ENCODE data around the gene SCN9A. TPM values are rescaled to one million over a fixed set of nuclear protein-coding genes. Genes with fewer than 3 reads are reported as not detected.

Gene SCN9A
- total RNA-seq, 4 donors from 2014 or later = 3.1 to 7.7 (median 6.2) TPM

DNA sequence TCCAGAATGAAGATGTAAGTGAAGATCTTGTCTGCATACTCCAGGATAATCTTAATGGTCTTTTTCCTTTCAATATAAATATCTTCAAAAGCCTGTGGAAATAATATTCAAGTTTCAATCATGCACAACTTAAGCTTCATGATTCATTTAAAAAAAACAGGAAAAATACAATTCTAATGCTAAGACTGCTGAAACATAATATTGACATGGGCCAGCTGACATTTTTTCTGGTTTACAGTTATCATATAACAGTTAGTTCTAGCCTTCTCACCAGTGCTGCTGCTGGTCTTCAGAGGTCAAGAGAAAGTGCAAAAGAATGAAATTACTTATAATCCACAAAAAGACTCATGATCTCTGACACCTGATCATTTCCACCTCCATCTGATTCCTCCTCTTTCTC lies 137.6 kb downstream of the SCN9A start:
- Histone ChIP-seq H3K9me3 (no peaks in the 10 kb centered on the region), H3K4me3 (no peak overlapping the region), H3K27ac (no peak overlapping the region), H3K36me3 (no peaks in the 10 kb centered on the region), H3K27me3 (no peaks in the 10 kb centered on the region), H3K4me1 (no peaks in the 10 kb centered on the region)
- ATAC-seq = no peak
- TF ChIP-seq EP300 (IDR thresholded peaks at IDR 0.05) (no peak), POLR2AphosphoS5 (IDR thresholded peaks at IDR 0.05) (no peak), POLR2A (IDR thresholded peaks at IDR 0.05) (no peak)
- TF ChIP-seq, protein P1, sequence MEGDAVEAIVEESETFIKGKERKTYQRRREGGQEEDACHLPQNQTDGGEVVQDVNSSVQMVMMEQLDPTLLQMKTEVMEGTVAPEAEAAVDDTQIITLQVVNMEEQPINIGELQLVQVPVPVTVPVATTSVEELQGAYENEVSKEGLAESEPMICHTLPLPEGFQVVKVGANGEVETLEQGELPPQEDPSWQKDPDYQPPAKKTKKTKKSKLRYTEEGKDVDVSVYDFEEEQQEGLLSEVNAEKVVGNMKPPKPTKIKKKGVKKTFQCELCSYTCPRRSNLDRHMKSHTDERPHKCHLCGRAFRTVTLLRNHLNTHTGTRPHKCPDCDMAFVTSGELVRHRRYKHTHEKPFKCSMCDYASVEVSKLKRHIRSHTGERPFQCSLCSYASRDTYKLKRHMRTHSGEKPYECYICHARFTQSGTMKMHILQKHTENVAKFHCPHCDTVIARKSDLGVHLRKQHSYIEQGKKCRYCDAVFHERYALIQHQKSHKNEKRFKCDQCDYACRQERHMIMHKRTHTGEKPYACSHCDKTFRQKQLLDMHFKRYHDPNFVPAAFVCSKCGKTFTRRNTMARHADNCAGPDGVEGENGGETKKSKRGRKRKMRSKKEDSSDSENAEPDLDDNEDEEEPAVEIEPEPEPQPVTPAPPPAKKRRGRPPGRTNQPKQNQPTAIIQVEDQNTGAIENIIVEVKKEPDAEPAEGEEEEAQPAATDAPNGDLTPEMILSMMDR (IDR thresholded peaks at IDR 0.05) = no peak

DNA sequence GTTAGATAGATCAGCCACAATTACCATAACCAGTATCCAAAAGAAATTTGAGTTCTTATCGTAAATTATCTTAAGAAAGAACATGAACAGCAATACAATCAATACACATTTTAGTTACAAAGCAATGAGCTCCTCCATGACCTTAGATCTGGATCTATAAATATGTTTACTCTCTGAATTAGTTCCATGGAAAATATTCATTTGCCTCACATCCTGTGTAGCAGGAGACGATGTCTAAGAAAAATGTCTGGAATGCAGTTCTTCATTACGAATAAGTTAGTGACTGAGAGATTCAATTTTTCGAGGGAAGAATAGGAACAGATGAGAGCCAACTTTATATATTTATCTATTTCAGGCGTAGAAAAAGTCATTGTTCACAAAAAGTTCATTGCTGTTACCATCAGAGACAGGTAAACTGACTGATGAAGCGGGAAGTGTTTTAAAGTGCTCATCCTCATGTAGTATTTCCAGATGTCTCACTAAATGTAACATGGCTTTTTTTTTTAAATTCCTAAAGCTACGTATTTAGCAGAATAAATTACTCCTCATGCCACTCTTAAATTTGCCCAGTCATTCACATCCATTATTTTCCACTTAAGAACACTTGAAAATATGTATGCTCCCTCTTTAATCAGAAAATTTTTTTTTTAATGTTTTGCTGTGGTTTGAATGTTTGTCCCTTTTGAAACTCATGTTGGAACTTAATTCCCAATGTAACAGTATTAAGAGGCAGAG lies 141.5 kb downstream of the SCN9A start:
- Histone ChIP-seq H3K4me3 (no peak overlapping the region), H3K27ac (no peak overlapping the region), H3K27me3 (no peaks in the 10 kb centered on the region), H3K36me3 (no peaks in the 10 kb centered on the region), H3K9me3 (no peaks in the 10 kb centered on the region), H3K4me1 (no peaks in the 10 kb centered on the region)
- ATAC-seq = no peak
- 41 to 55% methylated on average over 6 to 7 of the region's 7 CpGs for WGBS, 2 donors (ENCODE audit: low coverage in 1 of 2)
- no peak for TF ChIP-seq POLR2A (IDR thresholded peaks at IDR 0.05)
- TF ChIP-seq POLR2AphosphoS5 (IDR thresholded peaks at IDR 0.05) = no peak
- TF ChIP-seq, protein P1 (IDR thresholded peaks at IDR 0.05) = no peak
- TF ChIP-seq EP300 (IDR thresholded peaks at IDR 0.05) = no peak

DNA sequence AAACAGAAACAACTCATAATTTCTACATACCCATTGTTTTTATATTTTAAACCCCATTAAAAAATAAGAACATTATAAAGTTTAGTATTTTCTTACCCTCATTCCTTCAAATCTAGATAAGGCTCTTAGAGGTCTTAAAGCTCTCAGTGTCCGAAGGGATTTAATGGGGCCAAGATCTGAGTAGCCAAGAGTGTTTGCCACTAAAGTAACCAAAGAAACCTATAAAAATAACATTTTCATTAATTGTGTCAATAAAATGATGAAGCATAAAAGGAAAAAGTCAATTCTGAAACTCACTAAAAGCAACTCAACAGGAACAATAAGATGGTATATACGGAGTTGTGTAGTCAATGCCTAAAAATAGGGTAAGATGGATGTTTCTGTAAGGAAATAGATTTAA lies 142.5 kb downstream of the SCN9A start:
- Histone ChIP-seq H3K4me3 (no peak overlapping the region), H3K4me1 (no peaks in the 10 kb centered on the region), H3K27me3 (no peaks in the 10 kb centered on the region), H3K9me3 (no peaks in the 10 kb centered on the region), H3K27ac (no peak overlapping the region), H3K36me3 (no peaks in the 10 kb centered on the region)
- no peak for TF ChIP-seq EP300 (IDR thresholded peaks at IDR 0.05)
- TF ChIP-seq POLR2A (IDR thresholded peaks at IDR 0.05) = no peak
- TF ChIP-seq, protein P1 (IDR thresholded peaks at IDR 0.05) = no peak
- no peak for TF ChIP-seq POLR2AphosphoS5 (IDR thresholded peaks at IDR 0.05)
- no peak for ATAC-seq
- WGBS, 2 donors (ENCODE audit: low coverage in 1 of 2) = 86 to 93% methylated on average over 2 of the region's 2 CpGs

DNA sequence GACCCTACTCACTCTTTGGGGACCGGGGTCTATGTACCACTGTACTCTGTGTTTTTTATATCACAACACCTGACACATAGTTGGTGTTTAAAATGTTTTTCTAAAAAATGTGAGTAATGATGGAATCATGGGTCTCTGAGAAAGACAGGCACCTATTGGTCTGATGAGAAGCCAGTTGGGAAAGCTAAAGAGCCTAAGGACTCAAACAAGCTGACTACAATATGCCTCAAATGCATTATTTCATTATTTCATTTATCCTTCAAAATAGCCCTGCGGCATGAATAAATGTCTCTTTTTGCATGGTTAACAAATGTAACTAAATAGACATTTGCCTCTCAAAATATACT lies 145.0 kb downstream of the SCN9A start:
- ATAC-seq = no peak
- no peaks in the 10 kb centered on the region for H3K4me1 ChIP-seq
- no peak overlapping the region for H3K4me3 ChIP-seq
- 65 to 69% methylated on average over 2 of the region's 2 CpGs for WGBS, 2 donors (ENCODE audit: low coverage in 1 of 2)
- H3K27ac ChIP-seq = no peak overlapping the region
- no peaks in the 10 kb centered on the region for H3K27me3 ChIP-seq
- H3K9me3 ChIP-seq = no peaks in the 10 kb centered on the region
- TF ChIP-seq EP300 (IDR thresholded peaks at IDR 0.05) (no peak), POLR2A (IDR thresholded peaks at IDR 0.05) (no peak), POLR2AphosphoS5 (IDR thresholded peaks at IDR 0.05) (no peak)
- TF ChIP-seq, protein P1 (IDR thresholded peaks at IDR 0.05) = no peak
- H3K36me3 ChIP-seq = no peaks in the 10 kb centered on the region

DNA sequence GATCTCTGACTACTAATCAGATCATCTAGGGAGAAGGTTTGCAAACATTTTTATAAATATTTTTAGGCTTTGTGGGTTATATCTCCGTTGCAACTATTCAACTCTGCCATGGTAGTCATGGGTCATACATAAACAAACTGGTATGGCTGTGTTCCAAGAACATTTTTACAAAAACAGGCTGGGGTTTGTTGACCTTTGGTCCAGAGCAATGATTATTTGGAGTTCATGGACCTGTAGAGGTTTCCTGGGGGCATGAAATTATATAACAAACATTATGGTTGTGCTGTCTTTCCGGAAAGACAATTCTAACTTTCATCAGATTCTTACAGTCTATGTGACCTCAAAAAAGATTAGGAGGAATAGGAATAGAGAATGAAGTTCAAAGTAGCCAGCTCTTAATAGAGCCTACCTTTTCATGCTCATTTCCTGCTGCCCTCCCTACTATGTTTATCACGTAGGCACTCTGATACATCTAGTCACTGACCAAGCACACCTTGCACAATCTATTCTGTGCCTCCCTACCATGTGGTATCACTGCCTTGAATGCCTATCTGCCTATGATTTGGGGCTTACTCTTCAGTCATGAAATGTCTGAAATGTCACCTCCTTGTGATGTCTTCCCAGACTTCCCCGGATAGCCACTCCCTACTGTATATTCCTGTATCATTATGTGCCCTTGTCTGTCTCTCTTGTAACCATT lies 145.6 kb downstream of the SCN9A start:
- Histone ChIP-seq H3K27me3 (no peaks in the 10 kb centered on the region), H3K9me3 (no peaks in the 10 kb centered on the region), H3K4me3 (no peak overlapping the region), H3K27ac (no peak overlapping the region), H3K36me3 (no peaks in the 10 kb centered on the region), H3K4me1 (no peaks in the 10 kb centered on the region)
- TF ChIP-seq EP300 (IDR thresholded peaks at IDR 0.05) = no peak
- no peak for TF ChIP-seq POLR2AphosphoS5 (IDR thresholded peaks at IDR 0.05)
- TF ChIP-seq POLR2A (IDR thresholded peaks at IDR 0.05) = no peak
- TF ChIP-seq, protein P1 (IDR thresholded peaks at IDR 0.05) = no peak
- no peak for ATAC-seq
- 63 to 64% methylated on average over 4 of the region's 4 CpGs for WGBS, 2 donors (ENCODE audit: low coverage in 1 of 2)
